VCaP (cell line): ENCODE results near the gene RAI1.

Source experiments
- H3K27ac ChIP-seq: fragments of 450-650 bp; 2 replicates; pipeline ENCODE4 v1.5.1; 2017
- CTCF ChIP-seq: fragments of 450-650 bp; conservative IDR thresholded peaks from 2 replicates; pipeline ENCODE4 v1.5.1; 2017; ENCODE audit warnings: mild to moderate bottlenecking, moderate library complexity

The RAI1 gene

GRCh38 chr17:17780922-17781590, 99.8 kb downstream of the RAI1 start:
- no peak for TF ChIP-seq CTCF
- peak overlapping the region; percentile 86 for H3K27ac ChIP-seq

- peak overlapping the region; percentile 86 for H3K27ac ChIP-seq
- no peak for TF ChIP-seq CTCF
Measured at GRCh38 chr17:17781591-17782496, 100.6 kb downstream of the RAI1 start.

DNA sequence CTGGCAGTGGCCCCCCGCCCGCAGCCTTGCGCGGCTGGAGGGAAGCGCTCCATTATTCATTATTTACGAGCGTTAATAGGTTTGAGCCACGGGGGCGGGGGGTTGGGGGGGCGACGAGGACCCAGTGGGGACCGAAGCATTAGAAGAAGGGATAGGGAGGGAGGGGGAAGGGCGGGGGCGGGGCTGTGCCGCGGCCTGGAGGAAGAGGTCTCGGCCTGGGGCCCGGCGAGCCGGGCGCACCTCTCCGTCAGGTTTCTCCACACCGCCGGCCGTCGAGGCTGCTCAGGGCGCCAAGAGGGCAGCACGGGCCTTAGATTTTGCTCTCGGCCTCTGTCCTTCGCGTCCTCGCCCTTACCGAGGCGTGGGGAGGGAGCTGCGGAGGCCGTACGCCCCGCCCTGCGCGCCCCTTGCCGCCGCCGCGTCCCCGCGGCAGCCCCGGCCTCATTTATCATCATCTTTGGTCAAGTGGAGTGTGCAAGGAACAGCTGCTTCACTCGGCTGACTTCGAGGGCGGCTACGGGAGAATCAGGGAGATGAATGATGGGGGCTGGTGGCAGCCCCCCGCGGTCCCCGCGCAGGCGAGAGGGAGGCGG, 101.4 kb downstream of the RAI1 start:
- TF ChIP-seq CTCF, result no peak
- H3K27ac ChIP-seq, result peak overlapping the region; percentile 86

GRCh38 chr17:17783116-17783824, 102.0 kb downstream of the RAI1 start:
- peak; percentile 39 for TF ChIP-seq CTCF
- H3K27ac ChIP-seq, result peak overlapping the region; percentile 86

DNA sequence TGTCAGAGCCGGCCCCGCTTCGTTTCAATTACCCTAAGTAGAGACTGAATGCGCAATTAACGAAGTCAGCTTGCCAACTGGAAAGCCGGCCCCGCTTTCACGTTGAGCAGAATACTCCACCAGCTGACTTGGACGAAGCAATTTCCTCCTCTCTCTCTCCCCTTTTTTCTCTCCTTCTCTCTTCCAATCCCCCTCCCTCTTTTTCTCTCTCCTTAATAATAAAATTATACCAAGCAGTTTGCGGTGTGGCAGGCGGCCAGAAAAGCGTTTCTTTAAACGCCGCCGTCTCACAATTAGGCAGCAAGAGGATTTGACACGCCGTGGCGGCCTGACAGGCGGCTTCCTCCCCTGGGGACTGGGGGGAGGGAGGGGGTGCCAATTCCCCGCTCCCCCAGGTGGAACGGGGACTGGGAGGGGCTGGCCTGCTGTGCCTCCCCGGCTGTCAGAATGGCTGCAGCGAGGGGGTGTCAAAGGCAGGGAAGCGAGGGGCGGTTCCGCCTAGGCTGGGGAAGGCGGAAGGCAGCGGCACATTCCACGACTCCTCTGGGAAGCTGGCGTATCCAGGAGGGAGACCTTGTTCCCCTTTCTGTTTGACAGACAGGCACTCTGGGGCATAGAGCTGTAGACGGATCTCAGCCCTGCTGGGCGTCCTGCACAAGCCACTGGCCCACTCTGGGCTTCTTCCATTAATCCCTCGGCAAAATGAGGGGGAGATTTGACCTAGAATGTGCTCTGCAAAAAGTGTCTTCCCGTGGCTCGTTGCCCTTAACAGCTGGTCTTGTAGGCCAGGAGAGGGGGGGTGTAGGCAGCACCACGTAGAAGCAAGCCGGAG, 102.8 kb downstream of the RAI1 start:
- no peak for TF ChIP-seq CTCF
- peak overlapping the region; percentile 86 for H3K27ac ChIP-seq

DNA sequence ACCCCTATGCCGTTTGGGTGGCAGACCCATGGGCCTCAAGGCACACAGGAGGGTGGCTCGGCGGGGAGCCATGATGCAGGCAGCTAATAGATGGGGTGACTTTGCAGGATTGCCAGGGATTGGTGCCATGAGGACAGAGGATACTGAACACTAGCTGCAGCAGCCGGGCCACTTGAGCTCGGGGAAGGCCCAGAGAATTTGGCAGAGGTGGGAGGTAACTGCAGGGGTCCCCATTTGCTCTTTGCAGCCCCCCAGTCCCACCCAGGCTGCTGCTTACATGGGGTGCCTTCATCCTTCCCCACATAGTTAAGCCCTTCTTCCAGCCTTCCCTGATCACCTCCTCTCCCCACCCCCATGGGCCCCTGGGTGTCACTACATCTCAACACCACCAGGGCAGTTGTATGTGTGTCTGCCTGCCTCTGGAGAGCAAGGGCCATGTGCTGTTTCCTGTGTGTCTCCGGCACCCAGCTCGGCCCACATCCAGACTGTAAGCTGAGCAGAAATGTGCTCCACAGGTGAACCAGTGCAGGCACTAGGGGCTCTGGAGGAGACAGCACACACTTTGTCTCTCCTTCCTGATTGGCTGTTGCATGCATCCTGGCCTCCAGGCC, 103.5 kb downstream of the RAI1 start:
- H3K27ac ChIP-seq, result peak overlapping the region; percentile 86
- peak; percentile 29; the same call in 1 of the 2 replicates for TF ChIP-seq CTCF
